Sigmoid colon (tissue), 4 donors: ENCODE measurements around the gene FBF1.

Experiments
- CTCF ChIP-seq, 4 experiments: fragments of 450-650 bp in 3 of 4; fragments of 200-600 bp in 1 of 4; IDR thresholded peaks; one replicate each; pipeline ENCODE4 v1.5.1; 2016 to 2019; ENCODE audit warnings: antibody characterized with exemption in 4 of 4, mild to moderate bottlenecking in 3 of 4, moderate library complexity in 2 of 4
- EP300 ChIP-seq, 4 donors: sonication (generic); formaldehyde crosslinking; IDR thresholded peaks; one replicate each; pipeline ENCODE4 v1.6.1; 2017; ENCODE audit warnings: antibody characterized with exemption in 4 of 4
- POLR2A ChIP-seq, 2 donors: fragments of 450-650 bp; IDR thresholded peaks; one replicate each; pipeline ENCODE4 v1.6.1; 2016; ENCODE audit warnings: antibody characterized with exemption in 2 of 2, mild to moderate bottlenecking in 2 of 2, moderate library complexity in 2 of 2
- POLR2AphosphoS5 ChIP-seq, 4 donors: sonication (generic); formaldehyde crosslinking; IDR thresholded peaks; one replicate each; pipeline ENCODE4 v1.6.1; 2017; ENCODE audit warnings: antibody characterized with exemption in 4 of 4

GRCh38 chr17:75922173-75922961 lies 18.5 kb downstream of the FBF1 start:
- TF ChIP-seq CTCF (IDR thresholded peaks at IDR 0.05): no peak
- TF ChIP-seq POLR2A (IDR thresholded peaks at IDR 0.05): no peak
- TF ChIP-seq POLR2AphosphoS5 (IDR thresholded peaks at IDR 0.05): no peak
- no peak for TF ChIP-seq EP300 (IDR thresholded peaks at IDR 0.05)
